NCI-H1417 (cell line): ENCODE results near the gene LPIN2.

Experiments
- DNase-seq, 3 experiments: peaks; one replicate each; lab custom pipeline; 2025; lab: John Stamatoyannopoulos, UW

The LPIN2 gene

GRCh38 chr18:2981212-2981728 lies 31.7 kb downstream of the LPIN2 start:
- no peak for DNase-seq

GRCh38 chr18:2979871-2980790 lies 32.8 kb downstream of the LPIN2 start:
- DNase-seq = no peak

GRCh38 chr18:2979129-2979528 lies 33.8 kb downstream of the LPIN2 start:
- DNase-seq = no peak

DNA sequence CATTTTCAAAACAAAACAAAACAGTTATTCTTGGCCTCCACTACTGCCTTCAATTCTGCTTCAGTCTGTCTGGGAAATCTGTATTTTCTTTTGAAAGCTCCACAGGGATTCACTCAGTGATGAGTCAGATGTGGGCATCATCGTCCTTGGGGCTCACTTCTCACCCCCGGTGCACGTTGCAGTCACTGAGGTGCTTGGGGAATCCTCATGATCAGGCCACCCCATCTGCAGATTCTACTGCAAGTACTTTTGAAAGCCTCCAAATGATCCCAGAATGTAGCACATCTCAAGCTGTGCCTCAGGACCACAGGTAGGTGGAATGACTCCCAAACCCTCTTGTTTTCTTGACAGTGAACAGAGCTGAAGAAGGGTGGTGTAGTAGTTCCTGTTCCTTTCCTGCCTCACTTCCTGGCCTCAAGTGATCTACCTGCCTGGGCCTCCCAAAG lies 34.3 kb downstream of the LPIN2 start:
- no peak for DNase-seq

- DNase-seq = no peak
These were observed 34.7 kb downstream of the LPIN2 start for GRCh38 chr18:2978208-2978607.

GRCh38 chr18:2976218-2977132 lies 36.5 kb downstream of the LPIN2 start:
- DNase-seq = no peak

DNA sequence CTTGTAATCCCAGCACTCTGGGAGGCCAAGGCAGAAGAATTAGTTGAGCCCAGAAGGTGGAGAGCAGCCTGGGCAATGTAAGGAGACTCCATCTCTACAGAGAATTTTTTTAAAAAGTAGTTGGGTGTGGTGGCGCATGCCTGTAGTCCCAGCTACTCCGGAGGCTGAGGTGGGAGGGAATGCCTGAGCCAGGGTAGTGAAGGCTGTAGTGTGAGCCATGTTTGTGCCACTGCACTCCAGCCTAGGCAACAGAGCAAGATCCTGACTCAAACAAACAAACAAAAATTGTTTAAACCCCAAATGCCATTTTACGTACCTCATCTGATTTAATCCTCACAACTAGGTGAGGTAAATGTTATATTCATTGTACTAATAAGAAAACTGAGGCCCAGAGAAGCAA lies 38.2 kb downstream of the LPIN2 start:
- no peak for DNase-seq

GRCh38 chr18:2971741-2972552 lies 41.0 kb downstream of the LPIN2 start:
- DNase-seq = no peak

DNA sequence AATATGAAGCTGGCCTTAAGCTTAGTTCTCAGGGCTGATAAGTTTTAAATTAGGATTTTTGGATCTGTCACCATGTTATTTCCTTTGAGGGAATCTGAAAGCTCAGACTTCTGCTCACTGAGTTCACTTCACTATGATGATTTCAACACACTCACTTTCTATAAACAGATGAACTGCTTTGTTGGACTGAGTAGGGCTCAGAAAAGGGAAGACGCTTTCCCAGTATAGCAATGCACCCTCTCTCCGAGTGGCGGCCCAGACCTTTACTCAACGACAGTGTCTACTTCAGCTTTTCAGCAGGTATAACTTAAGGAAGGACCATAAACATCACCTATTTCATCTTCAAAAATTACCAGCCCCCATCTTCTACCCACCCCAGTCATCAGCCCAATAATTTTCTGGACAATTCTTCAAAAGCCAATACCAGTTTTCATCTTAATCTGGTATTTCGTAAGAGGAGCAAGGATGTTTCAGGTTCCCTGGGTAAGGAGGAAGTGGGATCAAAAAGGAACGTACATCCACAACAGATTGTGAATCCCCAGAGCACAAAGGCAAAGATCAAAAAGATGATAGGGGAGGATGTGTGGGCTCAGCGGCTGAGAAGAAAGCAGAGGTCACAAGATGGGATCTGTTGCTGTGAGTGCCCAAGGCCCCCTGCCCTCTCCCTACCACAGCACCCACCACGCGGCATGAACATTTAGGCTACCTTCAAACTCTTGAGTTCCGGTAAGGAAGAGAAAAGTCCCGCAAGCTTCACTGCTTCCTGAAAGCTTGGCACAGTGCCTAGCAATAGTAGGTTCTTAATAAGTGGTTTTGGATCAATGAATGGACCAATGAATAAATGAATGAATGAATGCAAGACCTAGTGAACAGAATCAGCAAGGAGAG lies 41.9 kb downstream of the LPIN2 start:
- DNase-seq = no peak

- no peak for DNase-seq
These were observed 42.6 kb downstream of the LPIN2 start for GRCh38 chr18:2970344-2970743.

DNA sequence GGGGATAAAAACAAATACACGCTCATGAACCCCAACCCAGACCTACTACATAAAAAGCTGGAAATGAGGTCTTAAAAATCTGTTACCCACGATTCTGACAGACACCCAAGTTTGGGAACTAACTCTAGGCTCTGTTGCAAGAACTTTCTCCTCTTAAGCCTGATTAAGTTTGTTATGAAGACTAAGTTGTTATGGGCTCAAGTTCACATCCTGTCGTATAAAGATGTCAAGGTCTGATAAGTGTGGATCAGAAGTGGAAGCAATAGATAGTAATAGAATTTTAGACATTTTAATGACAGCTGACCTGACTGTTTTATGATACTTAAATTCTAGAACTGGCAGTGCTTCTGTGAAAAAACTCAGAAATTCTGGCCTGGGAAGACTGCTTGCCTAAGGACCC lies 43.2 kb downstream of the LPIN2 start:
- no peak for DNase-seq

GRCh38 chr18:2968606-2969005 lies 44.3 kb downstream of the LPIN2 start:
- DNase-seq = no peak

- no peak for DNase-seq
These were observed 45.1 kb downstream of the LPIN2 start for GRCh38 chr18:2967820-2968219.

- DNase-seq = no peak
These were observed 45.6 kb downstream of the LPIN2 start for GRCh38 chr18:2967357-2967756.

- DNase-seq = no peak
These were observed 46.4 kb downstream of the LPIN2 start for GRCh38 chr18:2966560-2966959.

DNA sequence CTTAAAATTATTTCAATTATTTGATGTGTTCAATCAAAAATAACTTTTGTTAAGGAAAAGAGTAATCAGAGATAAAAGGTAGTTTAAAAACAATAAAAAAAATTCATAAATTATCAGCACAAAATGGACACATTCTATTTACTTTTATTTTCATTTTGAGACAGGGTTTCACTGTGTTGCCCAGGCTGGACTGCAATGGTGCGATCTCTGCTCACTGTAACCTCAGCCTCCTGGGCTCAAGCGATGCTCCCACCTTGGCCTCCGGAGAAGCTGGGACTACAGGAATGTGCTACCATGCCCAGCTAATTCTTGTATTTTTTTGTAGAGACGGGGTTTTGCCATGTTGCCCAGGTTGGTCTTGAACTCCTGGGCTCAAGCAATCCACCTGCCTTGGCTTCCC lies 47.1 kb downstream of the LPIN2 start:
- DNase-seq = no peak

DNA sequence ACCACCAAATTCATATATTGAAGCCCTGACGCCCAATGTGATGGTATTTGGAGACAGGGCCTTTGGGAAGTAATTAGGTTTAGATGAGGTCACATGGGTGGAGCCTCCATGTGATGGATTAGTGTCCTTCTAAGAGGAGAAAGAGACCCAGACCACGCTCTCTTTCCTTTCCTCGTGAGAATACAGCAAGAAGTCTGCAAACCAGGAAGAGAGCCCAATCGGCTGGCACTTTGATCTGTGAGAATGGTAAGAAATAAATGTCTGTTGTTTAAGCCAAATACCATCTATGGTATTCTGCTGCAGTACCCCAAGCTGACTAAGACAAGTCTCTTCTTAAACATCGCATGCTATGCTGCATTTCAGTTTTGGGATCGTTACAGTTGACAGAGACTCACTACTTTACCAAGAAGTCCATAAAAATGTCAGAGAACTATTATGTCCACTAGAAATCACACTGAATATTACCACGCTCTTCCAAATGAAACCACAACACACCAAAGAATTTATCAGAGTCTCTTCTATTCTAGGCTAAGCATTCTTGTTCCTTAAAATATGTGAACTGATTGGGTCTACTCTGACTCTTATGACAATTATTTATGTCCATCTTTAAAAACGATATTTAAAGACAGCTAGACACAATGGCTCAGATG lies 48.5 kb downstream of the LPIN2 start:
- no peak for DNase-seq
